Neural crest cell (in vitro differentiated cells): ENCODE data around the gene OPRD1. TPM values are rescaled to one million over a fixed set of nuclear protein-coding genes. Genes with fewer than 3 reads are reported as not detected.
"Not testable (repeated sequence)": the region's sequence is repeated elsewhere in the genome, so short reads cannot be mapped to it uniquely, and the experiment has no call there.

Source experiments
- DNase-seq: peaks from one replicate; pipeline ENCODE4 v3.0.0; 2021; ENCODE audit warnings: low read depth, mixed read lengths, low spot score
- H3K27ac Mint-ChIP-seq: one replicate; pipeline ENCODE4 v1.8.0; 2021; ENCODE audit warnings: mild to moderate bottlenecking, mixed read lengths; ENCODE audit not compliant: unreplicated experiment
- H3K27me3 Mint-ChIP-seq: 2 replicates; pipeline ENCODE4 v1.8.0; 2021; ENCODE audit warnings: low read depth, mild to moderate bottlenecking, mixed read lengths
- H3K36me3 Mint-ChIP-seq: 2 replicates; pipeline ENCODE4 v1.8.0; 2021; ENCODE audit warnings: low read depth, mild to moderate bottlenecking, mixed read lengths
- H3K4me1 Mint-ChIP-seq: 2 replicates; pipeline ENCODE4 v1.8.0; 2021; ENCODE audit warnings: mixed read lengths
- H3K4me3 Mint-ChIP-seq: one replicate; pipeline ENCODE4 v1.8.0; 2021; ENCODE audit warnings: mild to moderate bottlenecking, mixed read lengths
- H3K9me3 Mint-ChIP-seq: 2 replicates; pipeline ENCODE4 v1.8.0; 2021; ENCODE audit warnings: mixed read lengths
- CTCF ChIP-seq: fragments of 200-600 bp; sonication (generic); conservative IDR thresholded peaks from 2 replicates; pipeline ENCODE4 v1.5.0; 2021; ENCODE audit warnings: antibody characterized with exemption, mild to moderate bottlenecking
- total RNA-seq: library from RNA; stranded (reverse); gene quantifications from 2 replicates; pipeline ENCODE4 v1.2.1, GENCODE V29; 2021

The OPRD1 gene
- total RNA-seq, 1 donor from 2014 or later: 3.9 TPM

GRCh38 chr1:28871631-28872401 is 59.8 kb downstream of the OPRD1 start:
- Mint-ChIP-seq H3K4me1 (no peaks in the 10 kb centered on the region), H3K4me3 (no peak overlapping the region), H3K9me3 (no peaks in the 10 kb centered on the region), H3K36me3 (no peaks in the 10 kb centered on the region), H3K27me3 (peaks cover 7% of the 10 kb centered on the region), H3K27ac (no peak overlapping the region)
- DNase-seq: no peak
- no peak for TF ChIP-seq CTCF

DNA sequence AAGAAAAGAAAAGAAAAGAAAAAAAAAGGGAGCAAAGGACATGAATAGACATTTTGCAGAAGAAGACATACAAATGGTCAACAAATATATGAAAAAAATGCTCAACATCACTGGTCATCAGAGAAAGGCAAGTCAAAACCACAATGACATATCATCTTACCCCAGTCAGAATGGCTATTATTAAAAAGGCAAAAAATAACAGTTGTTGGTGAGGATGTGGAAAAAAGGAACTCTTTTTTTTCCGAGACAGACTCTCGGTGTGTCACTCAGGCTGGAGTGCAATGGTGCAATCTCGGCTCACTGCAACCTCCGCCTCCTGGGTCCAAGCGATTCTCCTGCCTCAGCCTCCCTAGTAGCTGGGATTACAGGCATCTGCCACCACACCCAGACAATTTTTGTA is 63.2 kb downstream of the OPRD1 start:
- not testable (repeated sequence) for H3K4me3 Mint-ChIP-seq, H3K27me3 Mint-ChIP-seq, DNase-seq, H3K36me3 Mint-ChIP-seq, H3K9me3 Mint-ChIP-seq, H3K27ac Mint-ChIP-seq, H3K4me1 Mint-ChIP-seq

- H3K27ac Mint-ChIP-seq: no peak overlapping the region
Observed at GRCh38 chr1:28877132-28877781, 65.3 kb downstream of the OPRD1 start.

DNA sequence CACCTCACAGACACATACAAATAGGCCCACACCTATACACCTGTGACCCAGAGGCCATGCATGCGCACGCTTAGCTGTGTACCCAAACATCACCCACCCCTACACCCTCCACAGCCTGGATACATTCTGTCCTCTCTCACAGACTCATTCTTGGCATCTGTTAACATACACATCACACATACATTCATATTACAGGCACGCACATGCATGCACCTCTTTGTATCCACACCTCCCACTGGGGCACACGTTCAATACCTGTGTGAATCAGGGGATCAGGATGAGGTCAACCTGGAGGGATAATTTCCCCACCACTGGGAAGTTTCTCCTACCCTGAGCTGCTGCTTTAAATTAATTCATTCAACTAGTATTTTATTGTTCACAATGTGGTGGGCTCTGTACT is 66.8 kb downstream of the OPRD1 start:
- DNase-seq: no peak
- TF ChIP-seq CTCF: no peak
- Mint-ChIP-seq H3K27me3 (peaks cover 7% of the 10 kb centered on the region), H3K9me3 (no peaks in the 10 kb centered on the region), H3K36me3 (no peaks in the 10 kb centered on the region), H3K27ac (no peak overlapping the region), H3K4me3 (no peak overlapping the region), H3K4me1 (peaks cover 5% of the 10 kb centered on the region)

More at GRCh38 chr1:28877132-28877781, 65.3 kb downstream of the OPRD1 start:
- peak; percentile 80 for DNase-seq
- Mint-ChIP-seq H3K9me3 (no peaks in the 10 kb centered on the region), H3K36me3 (no peaks in the 10 kb centered on the region), H3K4me1 (peaks cover 5% of the 10 kb centered on the region), H3K4me3 (no peak overlapping the region), H3K27me3 (peaks cover 7% of the 10 kb centered on the region)
- TF ChIP-seq CTCF: peak; percentile 99

- H3K36me3 Mint-ChIP-seq: no peaks in the 10 kb centered on the region
- DNase-seq: peak; percentile 90
- TF ChIP-seq CTCF: peak; percentile 98
- H3K9me3 Mint-ChIP-seq: no peaks in the 10 kb centered on the region
- H3K27me3 Mint-ChIP-seq: peaks cover 12% of the 10 kb centered on the region
- H3K4me1 Mint-ChIP-seq: peaks cover 25% of the 10 kb centered on the region
- H3K27ac Mint-ChIP-seq: no peak overlapping the region
- peak overlapping the region; percentile 3 for H3K4me3 Mint-ChIP-seq
Observed at GRCh38 chr1:28882009-28882628, 70.1 kb downstream of the OPRD1 start.

DNA sequence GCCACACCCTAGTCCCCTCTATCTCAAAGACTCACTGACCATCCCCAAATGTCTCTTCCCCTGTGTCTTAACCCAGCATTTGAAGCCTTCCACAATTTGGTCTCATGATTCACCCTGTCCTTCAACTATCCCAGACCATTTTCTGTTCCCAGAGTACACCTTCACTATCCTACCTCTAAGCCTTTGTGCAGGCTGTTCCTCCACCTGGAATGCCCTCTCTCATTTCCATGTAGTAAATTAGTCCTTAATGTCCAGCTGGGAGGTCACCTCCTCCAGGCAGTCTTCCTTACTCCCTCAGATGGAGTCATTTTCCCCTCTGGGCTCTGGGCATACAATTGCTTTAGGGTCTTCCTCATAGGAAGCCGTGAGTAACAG is 71.3 kb downstream of the OPRD1 start:
- peaks cover 18% of the 10 kb centered on the region for H3K27me3 Mint-ChIP-seq

More for the DNA sequence above, 71.3 kb downstream of the OPRD1 start:
- peak overlapping the region; percentile 32 for H3K4me3 Mint-ChIP-seq
- no peaks in the 10 kb centered on the region for H3K9me3 Mint-ChIP-seq
- no peaks in the 10 kb centered on the region for H3K36me3 Mint-ChIP-seq
- no peak for DNase-seq
- H3K27ac Mint-ChIP-seq: no peak overlapping the region
- H3K4me1 Mint-ChIP-seq: peaks cover 30% of the 10 kb centered on the region
- TF ChIP-seq CTCF: no peak
